Measurements from ENCODE around the gene COQ5.
"Not testable (repeated sequence)": the region's sequence is repeated elsewhere in the genome, so short reads cannot be mapped to it uniquely, and the experiment has no call there.

Gene COQ5

GRCh38 chr12:120528861-120529525 lies at the start of gene COQ5:
COQ5 (minus strand) TSS chr12:120529158; CDS start chr12:120529141, 17 bp downstream.
- in situ Hi-C loops (cut with MboI; ENCODE audit: low sequenced_read_pairs): no loop called here

GRCh38 chr12:120574106-120574505 lies 45.1 kb upstream of the COQ5 start:
- in situ Hi-C loops (cut with MboI; ENCODE audit: low sequenced_read_pairs): no loop called here

GRCh38 chr12:120573560-120573959 lies 44.6 kb upstream of the COQ5 start:
- in situ Hi-C loops (cut with MboI; ENCODE audit: low sequenced_read_pairs): no loop called here

GRCh38 chr12:120571299-120571698 lies 42.3 kb upstream of the COQ5 start:
- in situ Hi-C loops (cut with MboI; ENCODE audit: low sequenced_read_pairs): no loop called here

GRCh38 chr12:120563495-120563894 lies 34.5 kb upstream of the COQ5 start:
- in situ Hi-C loops (cut with MboI; ENCODE audit: low sequenced_read_pairs): no loop called here

GRCh38 chr12:120562906-120563305 lies 33.9 kb upstream of the COQ5 start:
- in situ Hi-C loops (cut with MboI; ENCODE audit: low sequenced_read_pairs): no loop called here

- in situ Hi-C loops (cut with MboI; ENCODE audit: low sequenced_read_pairs): no loop called here
Observed at GRCh38 chr12:120557589-120557988, 28.6 kb upstream of the COQ5 start.

GRCh38 chr12:120554678-120555077 lies 25.7 kb upstream of the COQ5 start:
- in situ Hi-C loops (cut with MboI; ENCODE audit: low sequenced_read_pairs): no loop called here

GRCh38 chr12:120546050-120546386 lies 17.1 kb upstream of the COQ5 start:
- in situ Hi-C loops (cut with MboI; ENCODE audit: low sequenced_read_pairs): no loop called here

- in situ Hi-C loops (cut with MboI; ENCODE audit: low sequenced_read_pairs): no loop called here
Observed at GRCh38 chr12:120544691-120545090, 15.7 kb upstream of the COQ5 start.

GRCh38 chr12:120542166-120542565 lies 13.2 kb upstream of the COQ5 start:
- in situ Hi-C loops (cut with MboI; ENCODE audit: low sequenced_read_pairs): no loop called here

- in situ Hi-C loops (cut with MboI; ENCODE audit: low sequenced_read_pairs): no loop called here
Observed at GRCh38 chr12:120540445-120540844, 11.5 kb upstream of the COQ5 start.

- in situ Hi-C loops (cut with MboI; ENCODE audit: low sequenced_read_pairs): no loop called here
Observed at GRCh38 chr12:120539303-120539702, 10.3 kb upstream of the COQ5 start.

- in situ Hi-C loops (cut with MboI; ENCODE audit: low sequenced_read_pairs): no loop called here
Observed at GRCh38 chr12:120538281-120539156, 9.6 kb upstream of the COQ5 start.

GRCh38 chr12:120537856-120538220 lies 8.9 kb upstream of the COQ5 start:
- in situ Hi-C loops (cut with MboI; ENCODE audit: low sequenced_read_pairs): no loop called here

GRCh38 chr12:120536064-120536791 lies 7.3 kb upstream of the COQ5 start:
- in situ Hi-C loops (cut with MboI; ENCODE audit: low sequenced_read_pairs): no loop called here

- in situ Hi-C loops (cut with MboI; ENCODE audit: low sequenced_read_pairs): no loop called here
Observed at GRCh38 chr12:120534703-120535655, 6.0 kb upstream of the COQ5 start.

- in situ Hi-C loops (cut with MboI; ENCODE audit: low sequenced_read_pairs): no loop called here
Observed at GRCh38 chr12:120534203-120534702, 5.3 kb upstream of the COQ5 start, which contains the start of gene RNF10. RNF10 (plus strand) TSS chr12:120534356; CDS start chr12:120534812, 456 bp downstream.

GRCh38 chr12:120532701-120533238 lies 3.8 kb upstream of the COQ5 start:
- in situ Hi-C loops (cut with MboI; ENCODE audit: low sequenced_read_pairs): no loop called here

- in situ Hi-C loops (cut with MboI; ENCODE audit: low sequenced_read_pairs): not testable (repeated sequence)
Observed at GRCh38 chr12:120530418-120530761, 1.4 kb upstream of the COQ5 start.
